Astrocyte (in vitro differentiated cells and primary cell): Measurements from ENCODE around the gene LRG1. TPM values are rescaled to one million over a fixed set of nuclear protein-coding genes. Genes with fewer than 3 reads are reported as not detected.

Experiments used
- DNase-seq: peaks from one replicate; pipeline ENCODE4 v3.0.0-alpha.2; 2010; ENCODE audit warnings: low read depth
- FAIRE-seq: peaks from 2 replicates; lab custom pipeline; 2011; peaks lifted over from hg19 to GRCh38; lab: Jason Lieb, UNC
- H2AFZ ChIP-seq: 2 replicates; pipeline ENCODE4 v1.6.0; 2012; ENCODE audit warnings: low read depth, low read length, inconsistent platforms
- H3K27ac ChIP-seq: 2 replicates; pipeline ENCODE4 v1.5.1; 2011; ENCODE audit warnings: low read depth, low read length, inconsistent platforms
- H3K27me3 ChIP-seq: 2 replicates; pipeline ENCODE4 v1.6.0; 2011; ENCODE audit warnings: low read length, inconsistent platforms; ENCODE audit not compliant: insufficient read depth
- H3K36me3 ChIP-seq: 2 replicates; pipeline ENCODE4 v1.5.1; 2011; ENCODE audit warnings: low read length, inconsistent platforms; ENCODE audit not compliant: insufficient read depth
- H3K4me1 ChIP-seq: 2 replicates; pipeline ENCODE4 v1.5.1; 2011; ENCODE audit warnings: low read length, inconsistent platforms; ENCODE audit not compliant: insufficient read depth
- H3K4me2 ChIP-seq: 2 replicates; pipeline ENCODE4 v1.6.0; 2012; ENCODE audit warnings: low read length, inconsistent platforms
- H3K4me3 ChIP-seq: 2 replicates; pipeline ENCODE4 v1.5.1; 2011; ENCODE audit warnings: low read depth, mild to moderate bottlenecking, low read length, inconsistent platforms; ENCODE audit not compliant: insufficient read depth
- H3K79me2 ChIP-seq: 2 replicates; pipeline ENCODE4 v1.6.0; 2012; ENCODE audit warnings: mild to moderate bottlenecking, low read length, inconsistent platforms; ENCODE audit not compliant: insufficient read depth
- H3K9ac ChIP-seq: 2 replicates; pipeline ENCODE4 v1.6.0; 2012; ENCODE audit warnings: mild to moderate bottlenecking, low read length, inconsistent platforms
- H3K9me3 ChIP-seq: 2 replicates; pipeline ENCODE4 v1.5.1; 2012; ENCODE audit warnings: low read depth, mild to moderate bottlenecking, low read length, inconsistent platforms; ENCODE audit not compliant: insufficient read depth
- H4K20me1 ChIP-seq: 2 replicates; pipeline ENCODE4 v1.6.0; 2012; ENCODE audit warnings: low read length, inconsistent platforms; ENCODE audit not compliant: insufficient read depth
- H3K27ac Mint-ChIP-seq: one replicate; pipeline ENCODE4 v1.8.0; 2021; ENCODE audit warnings: mild to moderate bottlenecking, mixed read lengths; ENCODE audit not compliant: unreplicated experiment
- H3K27me3 Mint-ChIP-seq: one replicate; pipeline ENCODE4 v1.8.0; 2021; ENCODE audit warnings: low read depth, mixed read lengths; ENCODE audit not compliant: unreplicated experiment
- H3K36me3 Mint-ChIP-seq: one replicate; pipeline ENCODE4 v1.8.0; 2021; ENCODE audit warnings: low read depth, mixed read lengths; ENCODE audit not compliant: unreplicated experiment
- H3K4me1 Mint-ChIP-seq: one replicate; pipeline ENCODE4 v1.8.0; 2021; ENCODE audit warnings: low read depth, mixed read lengths; ENCODE audit not compliant: unreplicated experiment
- H3K4me3 Mint-ChIP-seq: one replicate; pipeline ENCODE4 v1.8.0; 2021; ENCODE audit warnings: mild to moderate bottlenecking, moderate library complexity, mixed read lengths; ENCODE audit not compliant: unreplicated experiment
- H3K9me3 Mint-ChIP-seq: one replicate; pipeline ENCODE4 v1.8.0; 2021; ENCODE audit warnings: mild to moderate bottlenecking, mixed read lengths; ENCODE audit not compliant: unreplicated experiment
- CTCF ChIP-seq: IDR thresholded peaks from 2 replicates; pipeline ENCODE4 v1.5.1; 2011; ENCODE audit warnings: low read depth, mild to moderate bottlenecking, inconsistent platforms, low read length, moderate library complexity; ENCODE audit not compliant: insufficient read depth
- EZH2 ChIP-seq: IDR thresholded peaks from 2 replicates; pipeline ENCODE4 v1.6.1; 2012; ENCODE audit warnings: mild to moderate bottlenecking, low read length, inconsistent platforms; ENCODE audit not compliant: insufficient read depth
- total RNA-seq: library from RNA; stranded (reverse); gene quantifications from 2 replicates; pipeline ENCODE4 v1.2.1, GENCODE V29; 2021

Gene LRG1
- total RNA-seq, 1 donor from 2014 or later = 0.14 TPM

- no peak for FAIRE-seq
- peaks cover 2% of the 10 kb centered on the region for H3K36me3 Mint-ChIP-seq
- no peak overlapping the region for H3K4me2 ChIP-seq
- H3K4me3 ChIP-seq = no peak overlapping the region
- no peaks in the 10 kb centered on the region for H3K79me2 ChIP-seq
- H3K36me3 ChIP-seq = no peaks in the 10 kb centered on the region
- no peak overlapping the region for H3K27ac ChIP-seq
- DNase-seq = no peak
- H3K4me1 Mint-ChIP-seq = peaks cover 6% of the 10 kb centered on the region
- no peak overlapping the region for H2AFZ ChIP-seq
- no peaks in the 10 kb centered on the region for H3K9me3 Mint-ChIP-seq
- peaks cover 12% of the 10 kb centered on the region for H3K27me3 Mint-ChIP-seq
- no peak overlapping the region for H3K27ac Mint-ChIP-seq
- no peaks in the 10 kb centered on the region for H4K20me1 ChIP-seq
- H3K9ac ChIP-seq = no peak overlapping the region
- no peaks in the 10 kb centered on the region for H3K9me3 ChIP-seq
- peaks cover 16% of the 10 kb centered on the region for H3K4me1 ChIP-seq
- no peak for TF ChIP-seq CTCF
- TF ChIP-seq EZH2 = no peak
- H3K27me3 ChIP-seq = peaks cover 27% of the 10 kb centered on the region
- H3K4me3 Mint-ChIP-seq = peak overlapping the region; percentile 50
Observed at GRCh38 chr19:4579389-4579788, 39.6 kb upstream of the LRG1 start.

GRCh38 chr19:4578552-4579248 is 38.9 kb upstream of the LRG1 start:
- TF ChIP-seq EZH2 = peak; percentile 11
- TF ChIP-seq CTCF = no peak
- Histone ChIP-seq H3K27me3 (peaks cover 27% of the 10 kb centered on the region), H3K4me3 (no peak overlapping the region), H3K9ac (no peak overlapping the region), H3K4me1 (peaks cover 15% of the 10 kb centered on the region), H3K79me2 (no peaks in the 10 kb centered on the region), H3K4me2 (no peak overlapping the region), H3K36me3 (no peaks in the 10 kb centered on the region), H3K27ac (no peak overlapping the region), H3K9me3 (no peaks in the 10 kb centered on the region), H2AFZ (no peak overlapping the region), H4K20me1 (no peaks in the 10 kb centered on the region)
- Mint-ChIP-seq H3K27me3 (peaks cover 12% of the 10 kb centered on the region), H3K27ac (peak overlapping the region; percentile 4), H3K9me3 (no peaks in the 10 kb centered on the region), H3K4me1 (peaks cover 6% of the 10 kb centered on the region), H3K4me3 (peak overlapping the region; percentile 4), H3K36me3 (peaks cover 2% of the 10 kb centered on the region)
- FAIRE-seq (no peak), DNase-seq (no peak)
